WTC11 (cell line): ENCODE measurements around the gene STK24. TPM values are rescaled to one million over a fixed set of nuclear protein-coding genes. Genes with fewer than 3 reads are reported as not detected.

Source experiments
- ATAC-seq: fragments of 200-7000 bp; cut with Tn5 transposase; 2 replicates; pipeline ENCODE4 v1.10.0; 2021; ENCODE audit warnings: mild to moderate bottlenecking, moderate library complexity
- CTCF ChIA-PET: fragments of 300-600 bp; sonication (Branson Sonifier 250); formaldehyde crosslinking; loops from one replicate; lab custom pipeline; 2021; ENCODE audit warnings: antibody characterized with exemption; lab: Charles Lee
- POLR2A ChIA-PET: fragments of 350-600 bp; sonication (Branson Sonifier 250); formaldehyde crosslinking; loops from one replicate; lab custom pipeline; 2021; ENCODE audit warnings: antibody characterized with exemption; lab: Charles Lee
- DNase-seq: peaks from one replicate; pipeline ENCODE4 v3.0.0; 2021; ENCODE audit warnings: low spot score
- H3K27ac Mint-ChIP-seq: 2 replicates; pipeline ENCODE4 v1.8.0; 2021; ENCODE audit warnings: mixed read lengths
- H3K27me3 Mint-ChIP-seq: 2 replicates; pipeline ENCODE4 v1.8.0; 2021; ENCODE audit warnings: low read depth, mild to moderate bottlenecking, moderate library complexity, mixed read lengths
- H3K36me3 Mint-ChIP-seq: 2 replicates; pipeline ENCODE4 v1.8.0; 2021; ENCODE audit warnings: mixed read lengths
- H3K4me1 Mint-ChIP-seq: 2 replicates; pipeline ENCODE4 v1.8.0; 2022; ENCODE audit warnings: mixed read lengths
- H3K4me3 Mint-ChIP-seq: 2 replicates; pipeline ENCODE4 v1.8.0; 2021; ENCODE audit warnings: mild to moderate bottlenecking, moderate library complexity, mixed read lengths
- H3K9me3 Mint-ChIP-seq: 2 replicates; pipeline ENCODE4 v1.8.0; 2021; ENCODE audit warnings: mixed read lengths
- ARID4B ChIP-seq: sonication (generic); formaldehyde crosslinking; IDR thresholded peaks from 2 replicates; pipeline ENCODE4 v1.8.0; 2023; ENCODE audit warnings: missing genetic modification reagents, mild to moderate bottlenecking, borderline replicate concordance
- EMX1 ChIP-seq: fragments of 250-450 bp; sonication (Bioruptor Pico); IDR thresholded peaks from 2 replicates; pipeline ENCODE4 v1.8.0; 2021; ENCODE audit warnings: mild to moderate bottlenecking
- JAZF1 ChIP-seq: fragments of 250-450 bp; sonication (Bioruptor Pico); IDR thresholded peaks from 2 replicates; pipeline ENCODE4 v1.9.0; 2021; ENCODE audit warnings: moderate library complexity, mild to moderate bottlenecking, inconsistent platforms
- NR2C2 ChIP-seq: sonication (generic); formaldehyde crosslinking; IDR thresholded peaks from 2 replicates; pipeline ENCODE4 v1.8.0; 2022; ENCODE audit warnings: mild to moderate bottlenecking, missing genetic modification reagents
- TEAD1 ChIP-seq: sonication (generic); formaldehyde crosslinking; IDR thresholded peaks from 2 replicates; pipeline ENCODE4 v1.8.0; 2022; ENCODE audit warnings: mild to moderate bottlenecking, missing genetic modification reagents
- ZNF219 ChIP-seq: sonication (generic); formaldehyde crosslinking; IDR thresholded peaks from 2 replicates; pipeline ENCODE4 v1.8.0; 2023; ENCODE audit warnings: missing genetic modification reagents, mild to moderate bottlenecking, borderline replicate concordance
- total RNA-seq: library from RNA; stranded (reverse); gene quantifications from 3 replicates; pipeline ENCODE4 v1.2.3, GENCODE V29; 2021
- TF ChIP-seq, protein P1 (sequence below): fragments of 250-450 bp; sonication (Bioruptor Pico); IDR thresholded peaks from 2 replicates; pipeline ENCODE4 v2.1.2; 2022; ENCODE audit warnings: mild to moderate bottlenecking, moderate library complexity
- TF ChIP-seq, protein P2 (sequence below): sonication (generic); formaldehyde crosslinking; IDR thresholded peaks from 2 replicates; pipeline ENCODE4 v1.8.1; 2023; ENCODE audit warnings: mild to moderate bottlenecking, missing genetic modification reagents, borderline replicate concordance
- TF ChIP-seq, protein P3 (sequence below): sonication (generic); formaldehyde crosslinking; IDR thresholded peaks from 2 replicates; pipeline ENCODE4 v1.8.1; 2023; ENCODE audit warnings: mild to moderate bottlenecking, missing genetic modification reagents

Gene STK24
- total RNA-seq, 1 experiment from 2014 or later, result 138 TPM

DNA sequence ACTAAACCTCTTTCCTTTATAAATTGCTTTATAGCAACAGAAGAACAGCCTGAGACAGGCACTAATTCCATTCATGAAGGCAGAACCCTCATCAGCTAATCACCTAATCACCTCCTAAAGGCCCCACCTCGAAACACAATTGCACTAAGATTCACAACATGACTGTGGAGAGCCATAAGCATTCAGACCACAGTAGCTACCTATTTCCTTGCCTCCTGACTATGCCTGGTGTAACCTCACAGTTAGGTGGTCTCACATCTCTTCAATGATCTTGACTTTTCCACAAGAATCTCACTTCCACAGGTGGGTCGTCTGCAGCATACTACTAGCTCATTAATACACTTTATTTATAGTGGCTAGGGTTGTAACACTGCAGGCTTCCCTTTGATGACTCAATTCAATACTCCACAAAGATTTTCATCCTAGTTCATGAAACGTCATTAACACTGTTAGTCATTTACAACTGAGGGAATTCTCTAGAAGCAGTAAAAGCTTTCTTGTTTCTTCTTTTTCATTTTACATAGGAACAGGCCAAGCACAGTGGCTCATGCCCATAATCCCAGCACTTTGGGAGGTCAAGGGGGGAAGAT is 27.1 kb downstream of the STK24 start:
- peaks cover 9% of the 10 kb centered on the region for H3K9me3 Mint-ChIP-seq
- CTCF ChIA-PET, result interaction anchor here (2.6 kb wide), 1 partner anchor 104 kb away, joined by 6 read pairs; no protein-coding TSS in a partner anchor
- no peak for ATAC-seq
- DNase-seq, result no peak
- no peaks in the 10 kb centered on the region for H3K27me3 Mint-ChIP-seq
- H3K27ac Mint-ChIP-seq, result peak overlapping the region; percentile 24; the same call in 1 of the 2 replicates
- peaks cover 29% of the 10 kb centered on the region for H3K36me3 Mint-ChIP-seq
- no peak overlapping the region for H3K4me3 Mint-ChIP-seq
- POLR2A ChIA-PET, result no interaction called here
- peaks cover 47% of the 10 kb centered on the region for H3K4me1 Mint-ChIP-seq
- TF ChIP-seq JAZF1 (CRISPR knock-in tag), result no peak
- TF ChIP-seq, protein P1, sequence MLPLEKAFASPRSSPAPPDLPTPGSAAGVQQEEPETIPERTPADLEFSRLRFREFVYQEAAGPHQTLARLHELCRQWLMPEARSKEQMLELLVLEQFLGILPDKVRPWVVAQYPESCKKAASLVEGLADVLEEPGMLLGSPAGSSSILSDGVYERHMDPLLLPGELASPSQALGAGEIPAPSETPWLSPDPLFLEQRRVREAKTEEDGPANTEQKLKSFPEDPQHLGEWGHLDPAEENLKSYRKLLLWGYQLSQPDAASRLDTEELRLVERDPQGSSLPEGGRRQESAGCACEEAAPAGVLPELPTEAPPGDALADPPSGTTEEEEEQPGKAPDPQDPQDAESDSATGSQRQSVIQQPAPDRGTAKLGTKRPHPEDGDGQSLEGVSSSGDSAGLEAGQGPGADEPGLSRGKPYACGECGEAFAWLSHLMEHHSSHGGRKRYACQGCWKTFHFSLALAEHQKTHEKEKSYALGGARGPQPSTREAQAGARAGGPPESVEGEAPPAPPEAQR (CRISPR knock-in tag), result no peak
- TF ChIP-seq TEAD1, result no peak

- ATAC-seq (no peak), DNase-seq (no peak)
- POLR2A ChIA-PET, result no interaction called here
- TF ChIP-seq NR2C2 (CRISPR knock-in tag) (no peak), EMX1 (no peak), ARID4B (CRISPR knock-in tag) (no peak), ZNF219 (no peak)
- TF ChIP-seq, protein P2, sequence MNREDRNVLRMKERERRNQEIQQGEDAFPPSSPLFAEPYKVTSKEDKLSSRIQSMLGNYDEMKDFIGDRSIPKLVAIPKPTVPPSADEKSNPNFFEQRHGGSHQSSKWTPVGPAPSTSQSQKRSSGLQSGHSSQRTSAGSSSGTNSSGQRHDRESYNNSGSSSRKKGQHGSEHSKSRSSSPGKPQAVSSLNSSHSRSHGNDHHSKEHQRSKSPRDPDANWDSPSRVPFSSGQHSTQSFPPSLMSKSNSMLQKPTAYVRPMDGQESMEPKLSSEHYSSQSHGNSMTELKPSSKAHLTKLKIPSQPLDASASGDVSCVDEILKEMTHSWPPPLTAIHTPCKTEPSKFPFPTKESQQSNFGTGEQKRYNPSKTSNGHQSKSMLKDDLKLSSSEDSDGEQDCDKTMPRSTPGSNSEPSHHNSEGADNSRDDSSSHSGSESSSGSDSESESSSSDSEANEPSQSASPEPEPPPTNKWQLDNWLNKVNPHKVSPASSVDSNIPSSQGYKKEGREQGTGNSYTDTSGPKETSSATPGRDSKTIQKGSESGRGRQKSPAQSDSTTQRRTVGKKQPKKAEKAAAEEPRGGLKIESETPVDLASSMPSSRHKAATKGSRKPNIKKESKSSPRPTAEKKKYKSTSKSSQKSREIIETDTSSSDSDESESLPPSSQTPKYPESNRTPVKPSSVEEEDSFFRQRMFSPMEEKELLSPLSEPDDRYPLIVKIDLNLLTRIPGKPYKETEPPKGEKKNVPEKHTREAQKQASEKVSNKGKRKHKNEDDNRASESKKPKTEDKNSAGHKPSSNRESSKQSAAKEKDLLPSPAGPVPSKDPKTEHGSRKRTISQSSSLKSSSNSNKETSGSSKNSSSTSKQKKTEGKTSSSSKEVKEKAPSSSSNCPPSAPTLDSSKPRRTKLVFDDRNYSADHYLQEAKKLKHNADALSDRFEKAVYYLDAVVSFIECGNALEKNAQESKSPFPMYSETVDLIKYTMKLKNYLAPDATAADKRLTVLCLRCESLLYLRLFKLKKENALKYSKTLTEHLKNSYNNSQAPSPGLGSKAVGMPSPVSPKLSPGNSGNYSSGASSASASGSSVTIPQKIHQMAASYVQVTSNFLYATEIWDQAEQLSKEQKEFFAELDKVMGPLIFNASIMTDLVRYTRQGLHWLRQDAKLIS (CRISPR knock-in tag), result no peak
- TF ChIP-seq, protein P3, sequence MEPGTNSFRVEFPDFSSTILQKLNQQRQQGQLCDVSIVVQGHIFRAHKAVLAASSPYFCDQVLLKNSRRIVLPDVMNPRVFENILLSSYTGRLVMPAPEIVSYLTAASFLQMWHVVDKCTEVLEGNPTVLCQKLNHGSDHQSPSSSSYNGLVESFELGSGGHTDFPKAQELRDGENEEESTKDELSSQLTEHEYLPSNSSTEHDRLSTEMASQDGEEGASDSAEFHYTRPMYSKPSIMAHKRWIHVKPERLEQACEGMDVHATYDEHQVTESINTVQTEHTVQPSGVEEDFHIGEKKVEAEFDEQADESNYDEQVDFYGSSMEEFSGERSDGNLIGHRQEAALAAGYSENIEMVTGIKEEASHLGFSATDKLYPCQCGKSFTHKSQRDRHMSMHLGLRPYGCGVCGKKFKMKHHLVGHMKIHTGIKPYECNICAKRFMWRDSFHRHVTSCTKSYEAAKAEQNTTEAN (CRISPR knock-in tag), result no peak
- CTCF ChIA-PET, result no interaction called here
- H3K36me3 Mint-ChIP-seq, result peaks cover 29% of the 10 kb centered on the region
- H3K27ac Mint-ChIP-seq, result no peak overlapping the region
- no peak overlapping the region for H3K4me3 Mint-ChIP-seq
- no peaks in the 10 kb centered on the region for H3K27me3 Mint-ChIP-seq
- H3K9me3 Mint-ChIP-seq, result peaks cover 9% of the 10 kb centered on the region
- peaks cover 51% of the 10 kb centered on the region for H3K4me1 Mint-ChIP-seq
Measured at GRCh38 chr13:98549006-98549727, 27.7 kb downstream of the STK24 start.
